ENCODE data around the gene ADAMTS5.
A peak's percentile ranks its signal among the peaks of the same experiment; 100 is the strongest.

The ADAMTS5 gene

DNA sequence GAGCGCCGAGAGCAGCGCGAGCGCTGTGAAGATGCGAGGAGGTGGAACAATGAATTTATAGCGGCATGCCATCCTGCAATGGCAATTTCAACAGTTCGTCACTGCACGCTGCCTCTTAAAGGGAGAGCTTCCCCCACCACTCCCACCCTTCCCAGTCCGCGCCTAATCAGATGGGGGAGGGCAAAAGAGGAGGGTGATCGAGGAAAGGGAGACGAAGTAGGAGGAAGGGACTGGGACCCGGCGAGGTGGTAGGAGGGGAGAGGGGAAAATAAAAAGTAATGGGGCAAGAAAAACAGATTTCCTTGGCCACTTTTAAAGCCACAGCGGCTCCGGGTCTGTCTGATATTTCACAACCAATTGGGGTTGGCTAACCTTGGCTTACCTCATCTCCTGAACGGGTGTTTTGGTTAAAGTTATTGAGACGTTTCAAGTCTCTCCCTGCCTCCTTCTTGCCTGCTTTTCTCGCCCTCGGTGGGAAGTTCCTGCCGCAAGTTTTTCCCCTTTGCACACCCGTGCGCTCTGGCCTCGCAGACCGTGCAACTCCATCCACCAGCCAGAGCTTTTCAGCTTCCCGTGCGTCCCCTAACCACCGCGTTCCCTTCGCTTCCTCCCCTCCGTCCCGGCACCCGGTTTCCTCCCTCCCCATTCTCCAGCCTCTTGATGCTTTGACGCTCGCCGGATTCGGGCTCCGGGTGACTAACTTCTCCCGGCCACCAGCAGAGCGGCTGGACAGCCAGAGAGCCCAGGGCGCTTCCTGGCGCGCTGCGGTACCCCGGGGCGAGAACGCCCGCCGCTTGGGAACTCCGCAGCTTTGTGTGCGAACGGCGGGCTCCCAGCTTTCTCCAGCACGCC lies at the start of gene ADAMTS5:
Gene ADAMTS5 (minus strand): TSS at position 27 of the 852 bp plus-strand sequence. CDS start 697 bp downstream, outside the sequence.
- DNase-seq: peak; percentile 86

DNA sequence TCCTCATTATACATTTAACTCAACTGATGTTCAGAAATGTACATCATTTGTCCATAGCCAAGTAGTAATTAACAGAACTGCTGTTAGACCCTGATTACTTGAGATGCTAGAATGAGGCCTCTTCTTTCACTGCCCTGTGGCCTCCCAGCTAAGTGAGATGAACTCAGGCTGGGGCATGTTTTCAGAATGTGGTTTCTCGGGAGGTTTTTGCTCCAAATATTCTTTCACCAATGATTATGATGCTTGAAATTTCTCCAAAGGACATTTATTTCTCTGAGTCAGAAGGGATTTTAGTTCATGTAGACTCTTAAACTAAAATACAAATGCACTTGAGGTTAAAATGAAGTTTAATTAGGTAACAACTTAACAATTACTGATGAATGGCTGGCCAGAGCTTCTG lies 34.6 kb upstream of the ADAMTS5 start:
- DNase-seq: no peak

DNA sequence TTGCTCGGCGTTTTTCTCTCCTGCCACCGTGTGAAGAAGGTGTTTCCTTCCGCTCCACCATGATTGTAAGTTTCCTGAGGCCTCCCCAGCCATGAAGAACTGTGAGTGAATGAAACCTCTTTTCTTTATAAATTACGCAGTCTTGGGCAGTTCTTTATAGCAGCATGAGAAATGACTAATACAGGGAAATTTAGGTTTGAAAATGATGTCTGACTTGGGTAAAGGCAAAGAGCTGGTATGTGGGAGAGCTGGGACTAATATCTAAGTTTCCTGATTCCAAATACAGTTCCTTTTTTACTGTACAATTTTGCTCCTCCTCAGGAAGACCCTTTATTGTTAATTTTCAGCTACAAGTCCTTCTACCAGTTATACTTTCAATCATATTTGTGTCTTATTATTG lies 16.7 kb upstream of the ADAMTS5 start:
- DNase-seq: no peak

DNA sequence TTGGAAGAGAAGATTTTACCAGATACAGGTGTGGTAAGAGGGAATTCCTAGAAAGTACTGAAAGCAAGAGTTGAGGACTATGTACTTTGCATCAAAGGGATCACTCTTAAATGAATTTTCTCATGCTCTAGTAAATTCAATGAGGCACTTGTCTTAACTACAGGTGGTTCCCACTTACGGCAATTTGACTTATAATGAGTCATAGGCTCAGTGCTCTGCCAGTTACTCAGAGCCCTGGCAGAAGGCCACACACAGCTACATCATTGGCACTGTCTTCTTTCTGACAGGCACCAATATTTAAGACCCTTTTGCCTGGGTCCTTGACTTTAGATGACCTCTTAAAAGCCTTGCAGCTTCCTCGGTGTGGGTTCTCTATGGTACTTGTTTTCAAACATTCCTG lies 15.9 kb upstream of the ADAMTS5 start:
- no peak for DNase-seq

DNA sequence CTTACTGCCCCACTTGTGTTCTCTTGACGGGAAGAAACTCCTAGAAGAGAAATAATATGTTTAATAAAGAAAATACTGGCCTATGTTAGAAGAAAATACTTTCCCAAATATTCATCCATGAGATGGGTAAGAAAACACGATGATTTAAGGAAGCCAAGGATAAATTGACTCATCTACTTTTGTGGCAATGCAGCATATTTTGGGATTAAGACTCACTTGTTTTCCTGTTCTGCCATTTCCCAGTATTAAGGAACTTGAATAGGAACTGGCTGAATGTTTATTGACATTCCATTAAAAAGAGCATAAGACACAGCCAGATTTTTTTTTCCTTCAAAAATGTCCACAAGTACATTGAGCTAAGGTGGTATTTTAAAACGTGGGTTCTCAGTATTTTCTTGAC lies 10.9 kb upstream of the ADAMTS5 start:
- no peak for DNase-seq

DNA sequence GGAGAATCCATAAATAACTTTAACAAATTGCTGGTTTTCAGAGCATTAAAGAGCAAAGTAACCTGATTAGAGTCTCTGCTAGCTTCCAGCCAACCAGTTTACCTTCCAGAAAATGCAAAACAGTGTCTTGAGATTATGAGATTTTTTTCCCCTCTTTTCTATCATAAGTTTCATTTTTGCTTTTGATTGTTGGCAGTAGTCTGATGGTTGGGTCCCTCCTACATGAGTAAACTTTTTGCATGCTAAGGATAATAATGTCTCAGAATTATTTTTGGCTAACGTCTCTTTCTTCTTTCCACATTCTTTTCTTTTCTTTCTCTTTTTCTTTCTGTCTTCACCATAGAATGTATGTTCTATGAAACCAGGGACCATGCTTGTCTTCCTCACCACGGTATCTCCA lies 6.3 kb upstream of the ADAMTS5 start:
- DNase-seq: no peak

DNA sequence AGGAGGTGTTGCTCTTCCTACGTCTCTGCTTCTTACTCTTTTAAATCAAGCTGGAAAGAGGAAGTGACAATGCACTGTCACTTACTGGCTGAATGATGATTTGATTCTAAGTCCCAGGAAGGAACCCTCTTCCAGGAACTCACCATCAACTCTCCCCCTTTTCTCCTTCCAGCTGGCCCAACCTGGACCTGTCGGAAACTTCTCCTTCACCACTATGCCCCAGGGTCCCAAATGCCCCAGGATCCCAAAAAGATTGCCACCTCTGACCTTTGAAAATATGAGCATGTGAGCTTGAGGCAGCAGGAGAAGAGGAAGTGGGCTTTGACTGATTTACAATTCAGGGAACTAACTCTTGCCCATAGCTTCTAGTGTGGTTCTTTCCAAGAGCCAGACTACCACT lies 5.3 kb upstream of the ADAMTS5 start:
- DNase-seq: no peak

DNA sequence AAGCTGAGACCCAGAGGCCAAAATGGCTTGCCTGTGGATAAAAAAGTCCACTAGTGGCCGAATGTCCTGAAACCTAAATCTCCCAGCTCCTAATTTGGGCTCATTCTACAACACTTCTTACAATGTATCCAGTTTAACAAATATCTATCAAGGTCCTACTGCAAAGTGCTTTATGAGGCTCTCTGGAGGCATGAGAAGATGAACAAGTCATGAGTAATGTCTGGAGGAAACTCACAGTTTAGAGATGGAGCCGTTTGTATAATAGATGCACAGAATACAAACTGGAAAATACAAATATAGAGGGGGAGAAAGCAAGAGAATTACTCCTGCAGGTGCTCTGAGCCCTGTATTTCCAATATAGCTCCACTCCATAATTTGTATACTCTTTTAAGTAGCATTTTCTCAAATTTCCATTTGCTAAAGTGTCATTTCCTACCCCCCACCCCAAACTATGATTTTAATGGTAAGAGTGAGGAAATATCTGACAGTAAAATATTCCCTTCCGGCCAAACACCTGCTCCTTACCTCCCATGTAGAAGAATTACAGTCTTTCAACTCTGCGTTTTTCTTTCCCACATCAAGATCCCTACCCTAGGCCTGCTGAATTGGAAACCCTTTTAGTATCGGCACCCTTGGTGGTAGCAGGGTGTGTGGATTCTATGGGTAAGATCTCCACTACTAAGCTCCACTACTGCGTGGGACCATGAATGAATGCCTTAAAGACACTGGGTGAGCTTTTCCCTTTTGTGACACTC lies 3.3 kb upstream of the ADAMTS5 start:
- DNase-seq: no peak

DNA sequence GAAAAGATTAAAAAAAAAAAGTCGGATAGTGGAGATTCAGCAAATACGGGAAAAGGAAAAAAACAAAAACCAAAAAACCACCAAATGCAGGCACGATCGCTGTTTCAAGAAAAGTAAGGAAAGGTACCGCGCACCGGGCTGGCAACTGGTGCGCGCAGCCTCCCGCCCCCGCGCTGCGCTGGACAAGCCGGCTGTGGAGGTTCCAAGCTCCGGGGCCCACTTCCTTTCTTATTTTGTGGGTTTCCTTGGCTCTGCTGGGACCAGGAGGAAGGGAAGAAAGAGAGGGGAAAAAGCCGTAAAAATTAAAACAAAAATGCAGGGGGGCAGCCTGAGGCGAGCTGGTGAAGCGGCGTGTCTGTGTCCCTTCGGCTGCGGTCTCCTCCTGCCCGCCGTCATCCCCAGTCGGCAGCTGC lies 233 bp downstream of the ADAMTS5 start:
- DNase-seq: no peak

DNA sequence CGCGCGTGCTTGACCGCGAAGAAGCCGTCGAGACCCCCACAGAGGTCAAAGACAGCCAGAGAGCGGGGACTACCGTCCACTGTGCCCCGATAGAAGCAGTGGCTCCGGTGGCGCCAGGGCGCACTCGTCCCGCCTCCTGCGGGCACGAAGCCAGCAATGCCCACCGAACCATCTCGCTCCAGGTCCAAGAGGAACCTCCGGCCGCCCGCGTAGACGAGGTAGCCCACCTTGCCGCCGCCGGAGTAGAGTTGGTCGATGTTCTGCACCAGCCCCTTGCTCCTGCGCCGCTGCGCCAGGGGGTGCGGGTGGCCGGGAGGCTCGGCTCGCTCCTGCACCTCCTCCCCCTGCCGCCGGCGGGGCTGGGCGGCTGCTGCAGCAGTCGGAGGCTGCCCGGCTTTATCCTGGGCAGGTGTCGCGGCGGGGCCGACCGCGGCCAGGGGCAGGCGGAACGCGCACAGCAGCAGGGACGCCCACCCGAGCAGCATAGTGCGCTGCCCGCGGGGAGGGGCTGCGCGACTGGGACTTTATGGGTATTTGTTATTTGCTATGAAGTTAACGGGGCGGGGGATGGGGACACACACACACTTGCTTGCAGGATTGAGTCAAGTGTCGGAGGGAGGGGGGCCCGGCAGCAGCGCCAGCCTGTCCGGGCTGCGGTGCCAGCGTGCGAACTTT lies 844 bp downstream of the ADAMTS5 start:
- DNase-seq: peak; percentile 91

DNA sequence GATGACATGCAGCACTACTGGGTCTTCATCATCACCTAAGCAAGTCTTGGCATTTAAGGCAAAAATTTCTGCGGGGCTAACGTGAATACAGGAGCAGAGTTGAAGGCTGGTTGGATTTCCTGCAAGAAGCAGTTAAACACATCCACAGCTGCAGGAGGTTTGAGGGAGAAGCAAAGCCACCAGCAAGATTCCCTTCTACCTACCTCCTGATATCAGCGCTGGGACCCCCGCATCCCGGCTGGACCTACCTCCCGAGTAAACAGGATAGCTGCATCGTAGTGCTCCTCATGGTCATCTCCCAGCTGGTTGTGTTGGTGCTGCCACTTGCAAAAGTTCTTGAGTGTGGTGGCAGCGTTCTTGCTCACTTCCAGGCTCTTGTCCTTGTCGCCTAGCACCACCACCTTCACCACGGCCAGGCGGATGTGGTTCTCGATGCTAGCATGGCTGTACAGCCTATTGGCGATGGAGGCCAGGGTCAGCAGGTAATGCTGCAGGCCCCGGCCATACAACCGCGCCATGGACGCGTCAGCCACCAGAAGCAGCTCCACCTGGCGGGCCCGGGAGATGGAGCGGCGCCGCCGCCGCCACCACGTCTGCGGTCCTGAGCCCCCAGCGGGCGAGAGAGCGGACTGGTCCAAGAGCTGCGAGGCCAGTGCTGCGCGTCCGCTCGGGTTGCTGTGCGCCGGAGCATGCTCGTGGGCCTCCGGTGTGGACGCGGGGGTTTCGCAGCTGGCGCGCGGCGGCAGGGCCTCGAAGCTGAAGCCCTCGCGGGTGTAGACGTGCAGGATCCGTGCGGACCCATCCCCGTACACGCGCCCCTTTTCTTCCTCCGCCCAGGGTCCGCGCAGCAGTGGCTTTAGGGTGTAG lies 1.6 kb downstream of the ADAMTS5 start:
- peak; percentile 70 for DNase-seq

DNA sequence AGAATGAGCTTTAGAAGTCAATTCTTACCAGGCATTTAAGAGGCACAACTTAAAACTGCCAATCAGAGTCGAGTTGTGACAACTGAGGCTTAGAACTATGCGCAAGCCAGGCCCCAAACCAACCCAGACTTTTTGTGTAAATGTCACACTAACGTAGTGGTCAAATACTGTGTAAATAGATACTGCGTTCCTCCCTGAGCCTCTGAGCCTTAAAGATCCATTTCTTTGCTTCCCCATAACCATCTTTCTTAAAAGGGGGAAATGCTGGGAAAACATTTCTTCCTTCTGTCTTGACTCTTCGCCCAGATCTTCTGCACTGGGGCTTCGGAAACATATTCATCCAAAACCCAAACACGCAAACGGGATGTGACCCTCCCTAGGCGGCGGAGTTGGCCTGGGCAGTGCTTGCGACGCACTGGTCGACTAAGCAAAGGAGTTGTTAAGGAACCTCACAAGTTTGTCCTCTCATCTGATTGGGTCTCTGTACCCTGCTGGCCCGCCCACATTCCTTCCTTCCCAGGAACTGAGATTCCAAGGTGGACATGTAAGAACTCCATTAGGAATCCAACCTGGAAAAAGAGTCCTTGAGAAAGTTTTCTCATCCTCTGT lies 2.6 kb downstream of the ADAMTS5 start:
- DNase-seq: no peak

DNA sequence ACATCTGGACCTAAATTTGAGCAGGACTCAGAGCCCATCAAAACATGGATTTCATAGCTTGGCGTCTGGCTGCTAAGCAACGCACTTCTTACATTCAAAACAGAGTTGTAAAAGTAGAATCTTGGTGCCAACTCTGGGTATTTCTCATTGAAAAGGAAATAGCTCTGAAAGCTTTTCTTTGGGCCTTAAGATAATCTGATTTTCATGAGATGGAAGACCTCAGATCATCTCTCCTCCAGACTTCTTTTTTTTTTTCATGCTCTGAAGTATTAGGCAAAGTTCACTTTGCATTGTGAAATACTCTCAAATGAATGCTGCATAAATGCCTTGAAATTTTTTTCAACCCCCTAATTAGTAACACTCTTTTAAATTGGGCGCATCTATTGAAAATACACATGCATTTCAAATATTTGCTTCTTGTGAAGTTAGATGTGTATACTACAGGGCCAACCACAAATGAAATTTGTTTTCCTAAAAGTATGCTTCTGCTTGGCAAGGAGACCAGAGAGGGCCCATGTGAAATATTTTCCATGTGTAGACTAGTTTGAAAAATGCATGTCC lies 4.2 kb downstream of the ADAMTS5 start:
- DNase-seq: peak; percentile 81

DNA sequence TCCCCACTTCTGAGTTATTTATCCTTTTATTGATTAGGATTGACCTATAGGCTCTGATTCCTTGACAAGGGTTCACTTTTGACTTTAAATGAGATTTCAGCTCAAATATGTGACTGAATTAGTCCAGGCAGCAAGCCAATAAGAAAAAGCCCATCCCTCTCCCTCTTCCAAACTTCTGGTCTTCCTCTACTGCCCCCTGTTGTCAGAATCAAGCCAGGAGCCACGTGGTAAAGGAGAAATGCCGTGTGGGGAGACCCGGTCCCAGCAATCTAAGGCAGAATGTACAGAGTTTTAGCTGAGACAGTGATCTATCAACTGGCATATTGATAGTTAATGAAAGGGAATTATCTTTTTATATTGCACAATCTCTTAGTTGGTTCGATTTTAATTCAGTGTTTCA lies 5.2 kb downstream of the ADAMTS5 start:
- DNase-seq: peak; percentile 50

DNA sequence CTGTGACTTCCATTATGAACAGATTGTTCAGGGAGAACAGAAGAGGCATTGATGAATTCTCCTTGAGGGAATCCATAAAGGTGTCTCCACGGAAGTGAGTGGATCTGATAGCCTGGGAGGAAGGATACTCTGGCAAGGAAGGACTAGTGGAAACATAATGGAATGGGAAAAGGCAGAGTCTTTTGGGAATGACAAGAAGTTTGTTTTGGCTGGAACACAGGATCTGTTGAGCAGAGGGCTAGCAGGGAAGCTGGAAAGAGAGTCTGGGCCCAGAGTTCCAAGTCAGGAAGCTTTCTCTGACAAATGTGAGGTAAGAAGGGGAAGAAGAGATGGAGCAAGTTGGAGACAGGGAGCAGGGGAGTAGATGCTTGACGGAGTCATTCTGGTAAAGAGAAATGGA lies 8.1 kb downstream of the ADAMTS5 start:
- DNase-seq: no peak

DNA sequence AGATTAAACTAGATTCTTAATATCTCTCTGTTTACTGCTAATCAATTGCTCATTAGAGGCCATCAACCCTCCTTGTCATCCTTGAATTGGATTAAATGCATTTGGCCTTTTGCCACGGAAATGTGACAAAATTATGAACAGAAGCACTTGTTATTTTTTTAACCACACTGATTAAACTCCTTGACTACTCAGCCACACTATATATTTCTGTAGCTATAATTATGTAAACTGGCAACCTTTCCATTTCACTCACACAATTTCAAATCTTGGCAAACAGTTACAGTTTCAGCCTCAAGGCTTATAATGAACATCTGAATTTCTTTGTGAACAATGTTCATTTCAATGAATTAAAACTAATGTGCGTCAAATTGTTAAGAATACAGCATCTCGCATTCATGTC lies 10.1 kb downstream of the ADAMTS5 start:
- DNase-seq: peak; percentile 62

DNA sequence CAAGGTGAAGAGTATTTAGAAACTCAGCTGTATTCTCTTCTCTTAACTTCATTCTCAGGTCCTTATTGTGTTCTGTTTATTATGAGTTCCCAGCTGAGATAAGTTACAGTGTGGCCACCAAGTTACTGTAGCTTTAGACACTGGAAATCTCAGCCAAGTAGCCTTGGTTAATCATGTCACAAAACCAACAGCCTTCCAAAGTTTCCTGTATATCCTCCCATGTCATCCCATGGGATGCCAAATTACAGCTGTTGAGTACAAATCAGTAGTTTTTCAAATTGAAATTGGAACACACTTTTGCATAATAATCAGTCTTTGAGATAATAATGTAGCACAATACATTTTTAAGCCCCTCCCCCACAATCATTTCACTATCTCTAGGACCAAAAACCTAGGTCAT lies 10.7 kb downstream of the ADAMTS5 start:
- no peak for DNase-seq

DNA sequence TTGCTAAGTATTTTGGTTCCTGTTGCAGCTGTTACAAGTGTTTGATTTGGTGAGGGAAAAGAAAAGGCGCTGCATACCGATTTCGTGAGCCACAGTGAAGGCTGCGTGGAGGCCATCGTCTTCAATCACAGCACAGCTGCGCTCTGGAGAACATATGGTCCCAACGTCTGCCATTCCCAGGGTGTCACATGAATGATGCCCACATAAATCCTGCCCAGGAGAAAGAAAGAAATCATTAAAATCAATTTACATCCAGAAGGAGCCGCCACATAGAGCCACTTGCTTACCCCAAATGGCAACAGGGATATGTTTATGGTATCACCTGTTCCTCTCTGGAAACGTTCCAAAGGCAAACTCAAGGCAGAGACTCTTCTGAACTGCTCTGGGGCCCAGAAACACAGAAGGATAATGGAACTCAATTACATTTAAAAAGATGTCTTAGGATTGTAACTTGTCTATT lies 12.2 kb downstream of the ADAMTS5 start:
- peak; percentile 99 for DNase-seq

DNA sequence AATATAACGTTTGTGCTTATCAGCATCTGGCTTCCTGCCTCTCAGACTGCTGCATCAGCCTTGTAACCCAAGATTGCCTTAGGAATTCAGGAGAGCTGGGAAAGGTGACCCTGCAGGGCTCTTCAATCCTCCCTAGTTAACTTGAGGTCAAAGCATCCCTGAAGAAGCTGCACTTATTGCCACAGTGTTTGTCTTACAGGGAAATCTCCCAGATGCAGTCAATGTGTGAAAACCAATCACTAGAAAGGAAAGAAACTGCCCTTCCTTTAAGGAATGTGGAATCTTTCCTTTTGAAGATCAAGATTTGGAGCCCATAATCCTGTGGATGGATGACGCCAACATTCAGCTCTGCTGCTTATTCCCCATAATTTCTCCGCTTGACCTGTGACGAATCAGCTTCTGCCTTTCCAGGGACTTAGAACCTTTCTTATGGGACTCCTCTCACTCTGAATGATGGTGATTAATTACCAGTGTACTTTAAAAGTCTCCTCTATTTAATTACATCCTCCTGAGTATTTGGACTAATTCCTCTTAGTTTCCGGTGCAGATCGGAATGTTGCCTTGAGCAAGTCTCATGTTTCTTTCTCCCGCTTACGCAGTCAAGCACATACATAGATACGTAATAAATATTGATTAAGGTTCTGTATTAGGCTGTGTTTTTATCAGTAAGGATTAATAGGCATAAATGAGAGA lies 14.4 kb downstream of the ADAMTS5 start:
- no peak for DNase-seq

DNA sequence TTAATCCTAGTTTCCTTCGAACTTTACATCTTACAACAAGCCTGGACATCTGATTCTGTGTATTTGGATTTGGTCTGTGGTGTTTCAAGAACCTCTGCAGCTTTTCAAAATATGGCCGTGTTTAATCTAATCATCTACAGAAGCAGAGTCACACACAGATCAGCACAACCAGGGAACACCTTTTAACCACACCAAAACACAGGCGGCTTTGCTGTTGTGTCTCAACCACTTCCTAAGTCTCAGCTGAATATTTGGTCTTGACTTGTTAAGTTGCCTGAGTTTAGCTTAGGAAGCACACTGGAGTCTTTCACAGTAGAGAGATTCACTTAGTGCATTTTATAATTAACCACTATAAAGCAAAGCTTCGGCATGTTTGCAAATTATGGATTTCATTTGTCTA lies 17.1 kb downstream of the ADAMTS5 start:
- DNase-seq: no peak

DNA sequence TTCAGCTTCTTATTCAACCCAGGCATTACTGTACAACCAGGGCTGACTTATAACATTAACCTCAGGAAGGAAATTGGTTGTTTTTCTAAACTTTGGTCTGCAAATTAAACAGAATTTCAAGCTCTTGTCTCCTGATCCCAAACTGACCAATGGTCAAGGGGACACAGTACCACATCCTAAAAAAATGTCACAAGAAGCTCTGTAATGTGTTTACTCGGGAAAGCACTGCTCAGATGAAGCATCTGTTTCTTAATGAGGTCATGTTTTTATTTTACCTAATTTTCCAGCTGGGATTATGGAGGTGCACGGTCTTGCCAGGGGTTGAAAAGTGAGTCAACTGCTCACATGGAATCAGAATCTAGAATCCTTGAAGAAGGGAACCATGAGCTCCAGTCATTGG lies 18.7 kb downstream of the ADAMTS5 start:
- peak; percentile 42 for DNase-seq

All from NCI-H1694 treated with DMSO at 0.1 percent for 48 hours (cell line).